ENCODE data around the gene LPP. TPM values are rescaled to one million over a fixed set of nuclear protein-coding genes. Genes with fewer than 3 reads are reported as not detected.

Gene LPP
- total and polyA plus RNA-seq, 2 of the 4 experiments (the other 2 are of a cell fraction): 16.0 to 130 TPM

DNA sequence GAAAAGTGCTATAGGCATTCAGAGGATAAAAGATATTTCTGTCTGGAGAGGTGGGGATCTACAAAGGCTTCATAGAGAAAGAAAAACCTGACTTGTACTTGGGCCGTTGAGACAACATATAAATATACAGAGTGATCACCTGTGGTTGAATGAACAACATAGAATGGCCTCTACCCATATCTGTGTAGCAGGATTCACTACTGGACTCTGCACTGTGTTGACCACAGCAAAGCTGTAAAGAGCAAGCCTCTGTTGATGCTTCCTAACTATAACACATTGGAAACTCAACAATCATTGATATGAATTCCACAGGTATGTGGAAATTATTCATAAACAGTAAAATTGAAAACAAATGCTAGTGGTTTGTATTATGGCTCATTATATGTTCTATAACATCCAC, 19.1 kb upstream of the LPP start:
- no peaks in the 10 kb centered on the region for H3K9me3 ChIP-seq (ENCODE audit: control insufficient read depth, insufficient read depth, low read length)
- no peaks in the 10 kb centered on the region for H3K79me1 ChIP-seq (ENCODE audit: low read depth in 1 of 2, low read length in 2 of 2)
- in situ Hi-C loops (cut with MboI; ENCODE audit: low sequenced_read_pairs): no loop called here
- no peaks in the 10 kb centered on the region for H4K20me1 ChIP-seq (ENCODE audit: insufficient read depth, low read length)
- no CpG with 5 or more reads among the region's 1 CpG for WGBS, 2 experiments (ENCODE audit: extremely low coverage in 2 of 2, insufficient read length in 1 of 2)
- no peak overlapping the region for H4K8ac ChIP-seq (ENCODE audit: low read depth in 2 of 2, low read length in 2 of 2)
- DNase-seq: no peak
- no peak overlapping the region for H2AFZ ChIP-seq (replicated peaks; ENCODE audit: low read length, poor library complexity)
- H2AK9ac ChIP-seq (replicated peaks; ENCODE audit: low read depth, low read length, poor library complexity): no peak overlapping the region
- H3K4ac ChIP-seq (ENCODE audit: low read depth, low read length): no peak overlapping the region
- BruUV-seq (replicated peaks): no TSS peak
- no peaks in the 10 kb centered on the region for H3K4me1 ChIP-seq (ENCODE audit: control insufficient read depth, insufficient read depth, low read length)
- CTCF ChIA-PET: no interaction called here
- no peak overlapping the region for H3K9ac ChIP-seq (ENCODE audit: low read depth, low read length)
- no peak overlapping the region for H2BK20ac ChIP-seq (ENCODE audit: low read depth, low read length)
- TF ChIP-seq CEBPB (IDR thresholded peaks at IDR 0.05; ENCODE audit: low read depth, low read length) (no peak), FOS (IDR thresholded peaks at IDR 0.05; ENCODE audit: low read depth, low read length) (no peak), CHD1 (IDR thresholded peaks at IDR 0.05; ENCODE audit: low read depth, low read length) (no peak), MAFK (IDR thresholded peaks at IDR 0.05; ENCODE audit: low read depth, low read length) (no peak), SMC3 (IDR thresholded peaks at IDR 0.05; ENCODE audit: low read depth, low read length) (no peak), MXI1 (IDR thresholded peaks at IDR 0.05; ENCODE audit: borderline replicate concordance, low read depth, low read length) (no peak), NFE2L2 (IDR thresholded peaks at IDR 0.05; ENCODE audit: low read depth, low read length) (no peak), RAD21 (IDR thresholded peaks at IDR 0.05; ENCODE audit: low read length) (no peak), POLR2A (IDR thresholded peaks at IDR 0.05; ENCODE audit: low read depth, low read length) (no peak), RCOR1 (IDR thresholded peaks at IDR 0.05; ENCODE audit: insufficient replicate concordance, low read length) (no peak), MAZ (IDR thresholded peaks at IDR 0.05; ENCODE audit: borderline replicate concordance, low read depth, low read length) (no peak), RFX5 (IDR thresholded peaks at IDR 0.05; ENCODE audit: low read depth, low read length) (no peak)
- TF ChIP-seq, protein P1, sequence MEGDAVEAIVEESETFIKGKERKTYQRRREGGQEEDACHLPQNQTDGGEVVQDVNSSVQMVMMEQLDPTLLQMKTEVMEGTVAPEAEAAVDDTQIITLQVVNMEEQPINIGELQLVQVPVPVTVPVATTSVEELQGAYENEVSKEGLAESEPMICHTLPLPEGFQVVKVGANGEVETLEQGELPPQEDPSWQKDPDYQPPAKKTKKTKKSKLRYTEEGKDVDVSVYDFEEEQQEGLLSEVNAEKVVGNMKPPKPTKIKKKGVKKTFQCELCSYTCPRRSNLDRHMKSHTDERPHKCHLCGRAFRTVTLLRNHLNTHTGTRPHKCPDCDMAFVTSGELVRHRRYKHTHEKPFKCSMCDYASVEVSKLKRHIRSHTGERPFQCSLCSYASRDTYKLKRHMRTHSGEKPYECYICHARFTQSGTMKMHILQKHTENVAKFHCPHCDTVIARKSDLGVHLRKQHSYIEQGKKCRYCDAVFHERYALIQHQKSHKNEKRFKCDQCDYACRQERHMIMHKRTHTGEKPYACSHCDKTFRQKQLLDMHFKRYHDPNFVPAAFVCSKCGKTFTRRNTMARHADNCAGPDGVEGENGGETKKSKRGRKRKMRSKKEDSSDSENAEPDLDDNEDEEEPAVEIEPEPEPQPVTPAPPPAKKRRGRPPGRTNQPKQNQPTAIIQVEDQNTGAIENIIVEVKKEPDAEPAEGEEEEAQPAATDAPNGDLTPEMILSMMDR (conservative IDR thresholded peaks at IDR 0.05; ENCODE audit: low read depth, low read length): no peak
- TF ChIP-seq, protein P2, sequence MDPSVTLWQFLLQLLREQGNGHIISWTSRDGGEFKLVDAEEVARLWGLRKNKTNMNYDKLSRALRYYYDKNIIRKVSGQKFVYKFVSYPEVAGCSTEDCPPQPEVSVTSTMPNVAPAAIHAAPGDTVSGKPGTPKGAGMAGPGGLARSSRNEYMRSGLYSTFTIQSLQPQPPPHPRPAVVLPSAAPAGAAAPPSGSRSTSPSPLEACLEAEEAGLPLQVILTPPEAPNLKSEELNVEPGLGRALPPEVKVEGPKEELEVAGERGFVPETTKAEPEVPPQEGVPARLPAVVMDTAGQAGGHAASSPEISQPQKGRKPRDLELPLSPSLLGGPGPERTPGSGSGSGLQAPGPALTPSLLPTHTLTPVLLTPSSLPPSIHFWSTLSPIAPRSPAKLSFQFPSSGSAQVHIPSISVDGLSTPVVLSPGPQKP (IDR thresholded peaks at IDR 0.05; ENCODE audit: borderline replicate concordance, low read depth, low read length): no peak
- TF ChIP-seq, protein P3, sequence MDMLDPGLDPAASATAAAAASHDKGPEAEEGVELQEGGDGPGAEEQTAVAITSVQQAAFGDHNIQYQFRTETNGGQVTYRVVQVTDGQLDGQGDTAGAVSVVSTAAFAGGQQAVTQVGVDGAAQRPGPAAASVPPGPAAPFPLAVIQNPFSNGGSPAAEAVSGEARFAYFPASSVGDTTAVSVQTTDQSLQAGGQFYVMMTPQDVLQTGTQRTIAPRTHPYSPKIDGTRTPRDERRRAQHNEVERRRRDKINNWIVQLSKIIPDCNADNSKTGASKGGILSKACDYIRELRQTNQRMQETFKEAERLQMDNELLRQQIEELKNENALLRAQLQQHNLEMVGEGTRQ (IDR thresholded peaks at IDR 0.05; ENCODE audit: low read depth, low read length): no peak
- no peak overlapping the region for H3K14ac ChIP-seq (replicated peaks; ENCODE audit: low read depth, low read length)
- H4K91ac ChIP-seq (ENCODE audit: insufficient read depth, low read depth, low read length): no peak overlapping the region
- no peak overlapping the region for H2BK15ac ChIP-seq (ENCODE audit: low read depth, low read length)
- no peak overlapping the region for H3K23ac ChIP-seq (ENCODE audit: low read depth, low read length)
- H2AK5ac ChIP-seq (ENCODE audit: low read depth, low read length): no peak overlapping the region
- H3K4me3 ChIP-seq (ENCODE audit: insufficient read depth, low read depth, low read length): no peak overlapping the region
- H2BK5ac ChIP-seq (ENCODE audit: low read depth, low read length, poor library complexity, severe bottlenecking): no peak overlapping the region
- H3K18ac ChIP-seq (ENCODE audit: low read depth, low read length): no peak overlapping the region
- H3K4me2 ChIP-seq (ENCODE audit: low read depth, low read length): no peak overlapping the region
- peaks cover 3% of the 10 kb centered on the region for H3K9me1 ChIP-seq (ENCODE audit: insufficient read depth, low read length)
- no peak for ATAC-seq (ENCODE audit: low read depth)
- dilution Hi-C loops (cut with HindIII; ENCODE audit: low sequenced_read_pairs, unreplicated experiment): no loop called here
- no peaks in the 10 kb centered on the region for H3K27me3 ChIP-seq (ENCODE audit: control insufficient read depth, insufficient read depth, low read length)
- H2BK120ac ChIP-seq (ENCODE audit: low read depth, low read length): no peak overlapping the region
- H3K56ac ChIP-seq (ENCODE audit: extremely low read depth, insufficient read depth, low read length): no peak overlapping the region
- no peak overlapping the region for H4K5ac ChIP-seq (ENCODE audit: low read depth, low read length)
- POLR2A ChIA-PET (ENCODE audit: unreplicated experiment): no interaction called here
- no peaks in the 10 kb centered on the region for H3K36me3 ChIP-seq (ENCODE audit: control insufficient read depth, insufficient read depth, low read length)
- intact Hi-C loops (cut with micrococcal nuclease): no loop called here
- H3K27ac ChIP-seq (ENCODE audit: insufficient read depth, low read length): no peak overlapping the region
